Heart left ventricle (tissue), 16 donors: ENCODE measurements around the gene LAD1. TPM values are rescaled to one million over a fixed set of nuclear protein-coding genes. Genes with fewer than 3 reads are reported as not detected.

ENCODE experiments used
- ATAC-seq, 4 donors: fragments of 200-7000 bp; cut with Tn5 transposase; one replicate each; pipeline ENCODE4 v1.9.1; 2020 to 2022; ENCODE audit warnings: moderate library complexity in 4 of 4, mild to moderate bottlenecking in 3 of 4, moderate number of reproducible peaks in 1 of 4
- DNase-seq, 5 donors: peaks; one replicate each; pipeline ENCODE4 v3.0.0-alpha.2; 2020
- H3K27ac ChIP-seq, 12 donors: fragments of 200-600 bp; sonication (generic) in 4 of 12; one replicate each; pipeline versions ENCODE4 v1.5.0 to v1.8.0; 2016 to 2022; ENCODE audit warnings: mild to moderate bottlenecking in 2 of 12
- H3K27me3 ChIP-seq, 9 donors: fragments of 200-600 bp; sonication (generic) in 2 of 9; one replicate each; pipeline versions ENCODE4 v1.5.1 to v1.8.0; 2016 to 2022; ENCODE audit warnings: mild to moderate bottlenecking in 3 of 9
- H3K36me3 ChIP-seq, 9 donors: fragments of 200-600 bp; sonication (generic) in 2 of 9; one replicate each; pipeline versions ENCODE4 v1.5.0 to v1.8.0; 2018 to 2022; ENCODE audit warnings: mild to moderate bottlenecking in 2 of 9
- H3K4me1 ChIP-seq, 12 donors: fragments of 200-600 bp; sonication (generic) in 4 of 12; one replicate each; pipeline versions ENCODE4 v1.5.0 to v1.8.0; 2016 to 2022; ENCODE audit warnings: mild to moderate bottlenecking in 3 of 12
- H3K4me3 ChIP-seq, 12 donors: fragments of 200-600 bp; sonication (generic) in 4 of 12; one replicate each; pipeline versions ENCODE4 v1.5.0 to v1.8.0; 2017 to 2022; ENCODE audit warnings: mild to moderate bottlenecking in 9 of 12, moderate library complexity in 4 of 12
- H3K9me3 ChIP-seq, 12 donors: fragments of 200-600 bp; sonication (generic) in 4 of 12; one replicate each; pipeline versions ENCODE4 v1.5.0 to v1.8.0; 2016 to 2022; ENCODE audit warnings: mild to moderate bottlenecking in 1 of 12
- CTCF ChIP-seq, 12 donors: fragments of 200-600 bp; sonication (generic) in 4 of 12; IDR thresholded peaks; one replicate each; pipeline versions ENCODE4 v1.5.0 to v1.8.0; 2018 to 2022; ENCODE audit warnings: antibody characterized with exemption in 12 of 12, mild to moderate bottlenecking in 5 of 12
- POLR2A ChIP-seq, 2 donors: fragments of 450-650 bp; IDR thresholded peaks; one replicate each; pipeline ENCODE4 v1.6.1; 2017; ENCODE audit warnings: antibody characterized with exemption in 2 of 2, mild to moderate bottlenecking in 2 of 2, moderate library complexity in 2 of 2
- WGBS, 4 donors: extraction: QIAGEN DNeasy Blood & Tissue Kit in 2 of 4; methylation state at CpG; one replicate each; pipeline versions ENCODE4 v1.1.5 to v1.1.7; 2013 to 2018; 5-methylcytosine and 5-hydroxymethylcytosine counted together
- intact Hi-C, 10 donors: fragments of 100-400 bp; cut with DNase I; formaldehyde crosslinking; loops; one replicate each; pipeline versions ENCODE4 v1.11.1 to v1.14.2; 2022
- polyA plus RNA-seq, 2 donors: library from polyadenylated mRNA; stranded (reverse); fragments of 200-250 nt; gene quantifications; one replicate each; pipeline ENCODE4 v1.2.3, GENCODE V29; 2013
- total RNA-seq, 9 donors: library from RNA; depleted of rRNA in 2 of 9; stranded (reverse); fragments of >200 nt in 2 of 9; fragmentation: NEBNext Ultra II Directional in 3 of 9; extraction: Animal tissue kit (Norgen Biotek cat#: 25700) in 3 of 9; gene quantifications; one replicate each; pipeline versions ENCODE4 v1.1.0 to v1.2.4, GENCODE V29; 2016 to 2023
- donor health status: ischemic (EF 13 %, LVEDD 7.1; RV severe dilation, severe dysfunction).
- donor health status: healthy with polysubstance abuse.
- donor health status: DM: no; HTN: yes; CAD: no.
- donor health status: DM: no; HTN: no; CAD: no.
- donor health status: ischemic (EF 25% LVEDD 6.9; RV normal size, moderate dysfunction).
- donor health status: ischemic (EF 25% LVEDD 5.7; RV mildly dilated, moderate dysfunction).
- donor health status: healthy.
- donor health status: DM: yes; HTN: yes; CAD: no.
- donor health status: ischemic (EF 35%, LVEDD 5.7; RV mildly dilated, moderate dysfunction).
- donor health status: nonischemic (EF 11% LVEDD 7.7; RV severe dilation, severe dysfunction).
- donor health status: DM: yes; HTN: yes; CAD: no.
- donor health status: PGD.
- donor health status: ischemic (EF 29% LVEDD 5.4; RV normal size, mild dysfunction).
- donor health status: nonischemic (EF 23%, LVEDD 6.1; RV moderate dilation, normal function).

Gene LAD1
- total and polyA plus RNA-seq, 11 donors, result 2.0 to 99.2 (median 6.9) TPM

GRCh38 chr1:201395936-201396335 is 3.2 kb downstream of the LAD1 start:
- intact Hi-C loops, result no loop called here
- Histone ChIP-seq H3K36me3 (no peaks in the 10 kb centered on the region), H3K27ac (no peak overlapping the region)

GRCh38 chr1:201394591-201394990 is 4.5 kb downstream of the LAD1 start:
- H3K27ac ChIP-seq, result no peak overlapping the region
- 63 to 78% (median 76%) methylated on average over 3 of the region's 3 CpGs for WGBS, 4 donors
- peaks cover 0 to 24% (median 7%) of the 10 kb centered on the region in 12 donors for H3K4me1 ChIP-seq
- intact Hi-C loops, result no loop called here
- peaks cover 0 to 24% (median 10%) of the 10 kb centered on the region in 9 donors for H3K27me3 ChIP-seq
- TF ChIP-seq CTCF (IDR thresholded peaks at IDR 0.05), result no peak
- no peak for TF ChIP-seq POLR2A (IDR thresholded peaks at IDR 0.05)
- no peak overlapping the region for H3K4me3 ChIP-seq
- no peak for ATAC-seq
- H3K36me3 ChIP-seq, result no peaks in the 10 kb centered on the region
- no peaks in the 10 kb centered on the region for H3K9me3 ChIP-seq
- peak in 1 of 5 donors; percentile 21 for DNase-seq

More at GRCh38 chr1:201395936-201396335, 3.2 kb downstream of the LAD1 start:
- Histone ChIP-seq H3K4me1 (peaks cover 0 to 37% (median 8%) of the 10 kb centered on the region in 12 donors), H3K9me3 (no peaks in the 10 kb centered on the region), H3K27me3 (peaks cover 0 to 36% (median 15%) of the 10 kb centered on the region in 9 donors), H3K4me3 (no peak overlapping the region)
- ATAC-seq (no peak), DNase-seq (no peak)
- TF ChIP-seq POLR2A (IDR thresholded peaks at IDR 0.05) (no peak), CTCF (IDR thresholded peaks at IDR 0.05) (no peak)
- 88 to 94% (median 91%) methylated on average over 4 of the region's 4 CpGs for WGBS, 4 donors

- no peaks in the 10 kb centered on the region for H3K36me3 ChIP-seq
- no peak for ATAC-seq
- intact Hi-C loops, result no loop called here
- no peak for TF ChIP-seq POLR2A (IDR thresholded peaks at IDR 0.05)
- TF ChIP-seq CTCF (IDR thresholded peaks at IDR 0.05), result no peak
- H3K4me1 ChIP-seq, result peaks cover 0 to 16% (median 0%) of the 10 kb centered on the region in 12 donors
- no peak overlapping the region for H3K4me3 ChIP-seq
- no peak overlapping the region for H3K27ac ChIP-seq
- H3K9me3 ChIP-seq, result no peaks in the 10 kb centered on the region
- 63 to 74% (median 71%) methylated on average over 3 of the region's 3 CpGs for WGBS, 4 donors
- peak in 1 of 5 donors; percentile 20 for DNase-seq
- H3K27me3 ChIP-seq, result peaks cover 0 to 9% (median 0%) of the 10 kb centered on the region in 9 donors
Observed at GRCh38 chr1:201393076-201393475, 6.0 kb downstream of the LAD1 start.

GRCh38 chr1:201391651-201392511 is 7.2 kb downstream of the LAD1 start:
- TF ChIP-seq CTCF (IDR thresholded peaks at IDR 0.05) (no peak), POLR2A (IDR thresholded peaks at IDR 0.05) (no peak)
- DNase-seq (peak in 1 of 5 donors; percentile 19), ATAC-seq (no peak)
- Histone ChIP-seq H3K4me1 (peaks cover 0 to 14% (median 0%) of the 10 kb centered on the region in 12 donors), H3K36me3 (no peaks in the 10 kb centered on the region), H3K4me3 (no peak overlapping the region), H3K27ac (no peak overlapping the region), H3K27me3 (peaks cover 0 to 5% (median 0%) of the 10 kb centered on the region in 9 donors), H3K9me3 (no peaks in the 10 kb centered on the region)
- WGBS, 4 donors, result 72 to 81% (median 73%) methylated on average over 9 of the region's 9 CpGs
- intact Hi-C loops, result no loop called here
